SH-SY5Y (cell line): Measurements from ENCODE around the gene TLCD3B.

Experiments used
- GATA2 ChIP-seq: IDR thresholded peaks from 2 replicates; pipeline ENCODE4 v1.6.1; 2011; ENCODE audit warnings: mild to moderate bottlenecking, low read depth, low read length
- GATA3 ChIP-seq: IDR thresholded peaks from 2 replicates; pipeline ENCODE4 v1.6.1; 2011; ENCODE audit warnings: low read depth, mild to moderate bottlenecking, low read length, moderate library complexity

GRCh38 chr16:30033270-30033669, 2.2 kb upstream of the TLCD3B start:
- TF ChIP-seq GATA2 (no peak), GATA3 (no peak)
